CD4-positive, alpha-beta T cell (primary cell): ENCODE measurements around the gene ASTN2. TPM values are rescaled to one million over a fixed set of nuclear protein-coding genes. Genes with fewer than 3 reads are reported as not detected.

Experiments used
- ATAC-seq: fragments of 200-7000 bp; cut with Tn5 transposase; one replicate; pipeline ENCODE4 v1.10.0; 2022; ENCODE audit warnings: mild to moderate bottlenecking; ENCODE audit not compliant: poor library complexity
- CTCF ChIA-PET: fragments of 350-600 bp; sonication (Branson Sonifier 250); formaldehyde crosslinking; loops from one replicate; lab custom pipeline; 2021; ENCODE audit warnings: antibody characterized with exemption, inconsistent platforms; lab: Charles Lee
- POLR2A ChIA-PET: fragments of 350-600 bp; sonication (Branson Sonifier 250); formaldehyde crosslinking; loops from one replicate; lab custom pipeline; 2021; ENCODE audit warnings: antibody characterized with exemption, inconsistent platforms; lab: Charles Lee
- DNase-seq, 14 experiments: peaks; one replicate each; pipeline ENCODE4 v3.0.0-alpha.2; 2013 to 2020; ENCODE audit warnings: mixed read lengths in 2 of 14
- H3K27ac ChIP-seq, 2 donors: one replicate each; pipeline versions ENCODE4 v1.5.1 to v1.7.0; 2013; ENCODE audit warnings: low read length in 2 of 2, low read depth in 1 of 2, mild to moderate bottlenecking in 1 of 2
- H3K27me3 ChIP-seq, 2 experiments: 1 replicate in 1 of 2; 2 replicates in 1 of 2; pipeline versions ENCODE4 v1.6.1 to v1.7.0; 2013; ENCODE audit warnings: low read length in 2 of 2, control low read depth in 1 of 2, mild to moderate bottlenecking in 1 of 2, moderate library complexity in 1 of 2; ENCODE audit not compliant: insufficient read depth in 2 of 2, control insufficient read depth in 1 of 2
- H3K36me3 ChIP-seq: one replicate; pipeline ENCODE4 v1.6.1; 2013; ENCODE audit warnings: low read length, control low read depth; ENCODE audit not compliant: insufficient read depth
- H3K4me1 ChIP-seq: one replicate; pipeline ENCODE4 v1.6.1; 2013; ENCODE audit warnings: low read length, control low read depth; ENCODE audit not compliant: insufficient read depth
- H3K4me3 ChIP-seq: one replicate; pipeline ENCODE4 v1.5.1; 2013; ENCODE audit warnings: mild to moderate bottlenecking, low read length, moderate library complexity
- H3K9me3 ChIP-seq, 2 experiments: 1 replicate in 1 of 2; 2 replicates in 1 of 2; pipeline versions ENCODE4 v1.6.1 to v1.7.0; 2013; ENCODE audit warnings: low read length in 2 of 2, mild to moderate bottlenecking in 2 of 2, control low read depth in 1 of 2, moderate library complexity in 1 of 2; ENCODE audit not compliant: control insufficient read depth in 1 of 2, insufficient read depth in 1 of 2
- H3K27ac Mint-ChIP-seq: one replicate; pipeline ENCODE4 v1.8.0; 2020; ENCODE audit warnings: mixed read lengths
- H3K27me3 Mint-ChIP-seq: one replicate; pipeline ENCODE4 v1.8.0; 2021; ENCODE audit warnings: mixed read lengths
- H3K36me3 Mint-ChIP-seq: one replicate; pipeline ENCODE4 v1.8.0; 2021; ENCODE audit warnings: low read depth, mixed read lengths
- H3K4me1 Mint-ChIP-seq: one replicate; pipeline ENCODE4 v1.8.0; 2021; ENCODE audit warnings: low read depth, mixed read lengths
- H3K4me3 Mint-ChIP-seq: one replicate; pipeline ENCODE4 v1.8.0; 2020; ENCODE audit warnings: mild to moderate bottlenecking, mixed read lengths
- H3K9me3 Mint-ChIP-seq: one replicate; pipeline ENCODE4 v1.8.0; 2020; ENCODE audit warnings: mixed read lengths
- CTCF ChIP-seq: fragments of 200-600 bp; IDR thresholded peaks from one replicate; pipeline ENCODE4 v1.8.0; 2022; ENCODE audit warnings: antibody characterized with exemption, mild to moderate bottlenecking
- intact Hi-C, 2 experiments: fragments of 100-400 bp; cut with DNase I in 1 of 2; cut with micrococcal nuclease in 1 of 2; formaldehyde crosslinking; loops; one replicate each; pipeline versions ENCODE4 v1.15.1 to v1.9.0; 2023 to 2025; cut with DNase I, micrococcal nuclease
- total RNA-seq, 174 experiments: library from RNA in 2 of 174; stranded (reverse) in 2 of 174; gene quantifications; one replicate each; pipeline ENCODE4 v1.2.3 and lab custom pipeline; 2021 to 2026

The ASTN2 gene
- total RNA-seq, 2 experiments from 2014 or later = 2.3 to 2.4 TPM

GRCh38 chr9:117169089-117169621, 245.7 kb downstream of the ASTN2 start:
- Mint-ChIP-seq H3K36me3 (no peaks in the 10 kb centered on the region), H3K4me1 (no peaks in the 10 kb centered on the region), H3K9me3 (peaks cover 3% of the 10 kb centered on the region), H3K27me3 (no peaks in the 10 kb centered on the region), H3K4me3 (no peak overlapping the region), H3K27ac (no peak overlapping the region)
- Histone ChIP-seq H3K4me1 (no peaks in the 10 kb centered on the region), H3K9me3 (no peaks in the 10 kb centered on the region), H3K36me3 (no peaks in the 10 kb centered on the region), H3K27ac (no peak overlapping the region), H3K4me3 (no peak overlapping the region), H3K27me3 (no peaks in the 10 kb centered on the region)
- DNase-seq = no peak
- CTCF ChIA-PET = no interaction called here
- no peak for TF ChIP-seq CTCF
- intact Hi-C loops = no loop called here
- POLR2A ChIA-PET = no interaction called here
- no peak for ATAC-seq

- no peak overlapping the region for H3K4me3 ChIP-seq
- no peak for ATAC-seq
- H3K27ac Mint-ChIP-seq = no peak overlapping the region
- H3K9me3 Mint-ChIP-seq = peaks cover 5% of the 10 kb centered on the region
- no peak overlapping the region for H3K4me3 Mint-ChIP-seq
- H3K27me3 ChIP-seq = no peaks in the 10 kb centered on the region
- intact Hi-C loops = no loop called here
- CTCF ChIA-PET = no interaction called here
- no peaks in the 10 kb centered on the region for H3K27me3 Mint-ChIP-seq
- no peaks in the 10 kb centered on the region for H3K4me1 Mint-ChIP-seq
- TF ChIP-seq CTCF = no peak
- H3K9me3 ChIP-seq = no peaks in the 10 kb centered on the region
- H3K4me1 ChIP-seq = no peaks in the 10 kb centered on the region
- no peak for DNase-seq
- H3K27ac ChIP-seq = no peak overlapping the region
- H3K36me3 ChIP-seq = no peaks in the 10 kb centered on the region
- POLR2A ChIA-PET = no interaction called here
- H3K36me3 Mint-ChIP-seq = no peaks in the 10 kb centered on the region
Measured at GRCh38 chr9:117164512-117164911, 250.3 kb downstream of the ASTN2 start.

- H3K36me3 ChIP-seq = no peaks in the 10 kb centered on the region
- Mint-ChIP-seq H3K4me1 (no peaks in the 10 kb centered on the region), H3K27me3 (no peaks in the 10 kb centered on the region), H3K36me3 (no peaks in the 10 kb centered on the region), H3K4me3 (no peak overlapping the region), H3K27ac (no peak overlapping the region), H3K9me3 (peaks cover 2% of the 10 kb centered on the region)
- POLR2A ChIA-PET = no interaction called here
- no peaks in the 10 kb centered on the region for H3K27me3 ChIP-seq
- DNase-seq (no peak), ATAC-seq (no peak)
- no peak overlapping the region for H3K4me3 ChIP-seq
- CTCF ChIA-PET = no interaction called here
- H3K27ac ChIP-seq = no peak overlapping the region
- no peaks in the 10 kb centered on the region for H3K4me1 ChIP-seq
- TF ChIP-seq CTCF = no peak
- intact Hi-C loops = no loop called here
- no peaks in the 10 kb centered on the region for H3K9me3 ChIP-seq
Measured at GRCh38 chr9:117160254-117160653, 254.6 kb downstream of the ASTN2 start.
